Skeletal muscle tissue (tissue), 4 donors: ENCODE measurements around the gene NRXN3. TPM values are rescaled to one million over a fixed set of nuclear protein-coding genes. Genes with fewer than 3 reads are reported as not detected.

Experiments used
- H3K27ac ChIP-seq: one replicate; pipeline ENCODE4 v1.7.0; 2013; ENCODE audit warnings: mild to moderate bottlenecking, low read depth, low read length, inconsistent platforms
- H3K27me3 ChIP-seq, 3 donors: one replicate each; pipeline ENCODE4 v1.7.0; 2013; ENCODE audit warnings: low read length in 3 of 3; ENCODE audit not compliant: control insufficient read depth in 3 of 3, insufficient read depth in 3 of 3
- H3K36me3 ChIP-seq, 3 donors: one replicate each; pipeline ENCODE4 v1.7.0; 2013; ENCODE audit warnings: low read length in 3 of 3; ENCODE audit not compliant: control insufficient read depth in 3 of 3, insufficient read depth in 3 of 3
- H3K4me1 ChIP-seq, 3 donors: one replicate each; pipeline ENCODE4 v1.7.0; 2013; ENCODE audit warnings: low read length in 3 of 3, mild to moderate bottlenecking in 3 of 3; ENCODE audit not compliant: control insufficient read depth in 3 of 3, insufficient read depth in 3 of 3
- H3K4me3 ChIP-seq, 3 donors: one replicate each; pipeline ENCODE4 v1.7.0; 2013; ENCODE audit warnings: low read length in 3 of 3
- H3K9ac ChIP-seq, 3 donors: one replicate each; pipeline ENCODE4 v1.7.0; 2013; ENCODE audit warnings: low read length in 3 of 3, mild to moderate bottlenecking in 3 of 3, moderate library complexity in 2 of 3, low read depth in 1 of 3
- H3K9me3 ChIP-seq, 3 donors: one replicate each; pipeline ENCODE4 v1.7.0; 2013; ENCODE audit warnings: low read length in 3 of 3; ENCODE audit not compliant: control insufficient read depth in 3 of 3
- total RNA-seq: library from RNA; depleted of rRNA; stranded (reverse); fragments of >200 nt; gene quantifications from one replicate; pipeline ENCODE4 v1.2.3, GENCODE V29; 2014
- donor health status: Osteomylitis.

The NRXN3 gene
- total RNA-seq, 1 donor from 2014 or later, result 0.52 TPM

- H3K9me3 ChIP-seq, result no peaks in the 10 kb centered on the region
- no peak overlapping the region for H3K27ac ChIP-seq
- no peak overlapping the region for H3K9ac ChIP-seq
- peaks cover 0 to 5% (median 0%) of the 10 kb centered on the region in 3 donors for H3K4me1 ChIP-seq
- no peaks in the 10 kb centered on the region for H3K36me3 ChIP-seq
- no peaks in the 10 kb centered on the region for H3K27me3 ChIP-seq
- H3K4me3 ChIP-seq, result no peak overlapping the region
Observed at GRCh38 chr14:79699206-79699605, 1529.0 kb downstream of the NRXN3 start.

GRCh38 chr14:79701371-79701770, 1531.2 kb downstream of the NRXN3 start:
- no peak overlapping the region for H3K4me3 ChIP-seq
- H3K4me1 ChIP-seq, result peaks cover 0 to 6% (median 0%) of the 10 kb centered on the region in 3 donors
- no peaks in the 10 kb centered on the region for H3K9me3 ChIP-seq
- H3K27me3 ChIP-seq, result no peaks in the 10 kb centered on the region
- H3K27ac ChIP-seq, result no peak overlapping the region
- no peak overlapping the region for H3K9ac ChIP-seq
- H3K36me3 ChIP-seq, result no peaks in the 10 kb centered on the region

GRCh38 chr14:79702197-79702596, 1532.0 kb downstream of the NRXN3 start:
- Histone ChIP-seq H3K27ac (no peak overlapping the region), H3K9me3 (no peaks in the 10 kb centered on the region), H3K4me3 (no peak overlapping the region), H3K36me3 (no peaks in the 10 kb centered on the region), H3K9ac (no peak overlapping the region), H3K4me1 (peaks cover 0 to 6% (median 0%) of the 10 kb centered on the region in 3 donors), H3K27me3 (no peaks in the 10 kb centered on the region)

DNA sequence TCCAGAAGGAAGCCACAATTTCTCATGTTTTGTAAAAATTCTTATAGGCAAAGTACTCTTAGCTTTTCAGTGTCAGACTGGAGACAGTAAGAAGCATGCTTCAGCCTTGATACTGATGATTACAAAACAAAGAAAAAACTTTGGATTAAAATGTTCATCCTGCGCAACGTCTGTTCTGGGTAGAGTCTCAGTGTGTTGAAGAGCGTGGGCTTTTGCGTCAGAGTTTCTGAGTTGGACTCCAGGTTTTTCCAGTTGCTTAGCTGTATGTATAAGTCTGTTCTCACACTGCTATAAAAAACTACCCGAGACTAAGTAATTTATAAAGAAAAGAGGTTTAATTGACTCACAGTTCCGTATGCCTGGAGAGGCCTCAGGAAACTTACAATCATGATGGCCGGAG, 1533.0 kb downstream of the NRXN3 start:
- H3K4me3 ChIP-seq, result no peak overlapping the region
- H3K9me3 ChIP-seq, result no peaks in the 10 kb centered on the region

DNA sequence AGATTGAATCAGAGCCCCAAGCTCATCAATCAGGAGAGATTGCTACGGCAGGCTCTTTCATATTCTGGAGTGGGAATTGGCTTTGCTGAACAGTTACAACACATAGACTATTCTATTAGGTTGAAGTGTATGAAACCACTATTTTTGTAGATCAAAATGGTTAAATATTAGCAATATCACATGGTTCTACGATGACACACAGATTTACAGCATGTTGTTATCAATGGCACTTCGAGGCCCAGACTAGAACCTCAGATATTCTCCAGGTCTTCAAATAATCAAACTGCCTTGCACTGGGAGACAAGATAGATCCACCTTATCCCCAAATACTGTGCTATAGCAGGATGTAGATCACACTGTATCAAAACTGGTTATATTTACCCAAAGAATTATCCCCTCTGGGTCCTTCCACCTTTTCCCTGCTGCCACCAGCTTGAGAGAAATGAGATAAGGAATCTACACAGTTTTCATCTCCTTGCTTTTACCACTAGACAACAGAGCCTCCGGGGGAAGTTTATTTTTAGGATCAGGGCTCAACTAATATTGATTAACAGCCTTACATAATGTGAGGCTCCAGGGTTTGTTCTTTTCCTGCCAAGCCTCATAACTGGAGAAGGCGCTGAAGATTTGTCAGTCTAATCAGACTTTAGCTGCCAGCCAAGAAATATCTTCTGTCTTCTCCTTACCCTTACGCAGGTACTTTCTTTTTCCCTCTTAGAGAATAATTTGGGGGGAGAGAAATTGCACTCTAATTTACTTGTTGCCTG, 1534.1 kb downstream of the NRXN3 start:
- Histone ChIP-seq H3K27me3 (no peaks in the 10 kb centered on the region), H3K27ac (peak overlapping the region; percentile 8), H3K36me3 (no peaks in the 10 kb centered on the region), H3K9ac (no peak overlapping the region), H3K9me3 (no peaks in the 10 kb centered on the region), H3K4me3 (no peak overlapping the region), H3K4me1 (peaks cover 0 to 6% (median 0%) of the 10 kb centered on the region in 3 donors)

More for the DNA sequence above, 1533.0 kb downstream of the NRXN3 start:
- Histone ChIP-seq H3K4me1 (peaks cover 0 to 6% (median 0%) of the 10 kb centered on the region in 3 donors), H3K36me3 (no peaks in the 10 kb centered on the region), H3K27ac (no peak overlapping the region), H3K9ac (no peak overlapping the region), H3K27me3 (no peaks in the 10 kb centered on the region)

- Histone ChIP-seq H3K27me3 (no peaks in the 10 kb centered on the region), H3K9me3 (no peaks in the 10 kb centered on the region), H3K36me3 (no peaks in the 10 kb centered on the region), H3K4me1 (peaks cover 0 to 6% (median 0%) of the 10 kb centered on the region in 3 donors), H3K9ac (no peak overlapping the region), H3K4me3 (no peak overlapping the region), H3K27ac (peak overlapping the region; percentile 8)
Observed at GRCh38 chr14:79705126-79705894, 1535.1 kb downstream of the NRXN3 start.

DNA sequence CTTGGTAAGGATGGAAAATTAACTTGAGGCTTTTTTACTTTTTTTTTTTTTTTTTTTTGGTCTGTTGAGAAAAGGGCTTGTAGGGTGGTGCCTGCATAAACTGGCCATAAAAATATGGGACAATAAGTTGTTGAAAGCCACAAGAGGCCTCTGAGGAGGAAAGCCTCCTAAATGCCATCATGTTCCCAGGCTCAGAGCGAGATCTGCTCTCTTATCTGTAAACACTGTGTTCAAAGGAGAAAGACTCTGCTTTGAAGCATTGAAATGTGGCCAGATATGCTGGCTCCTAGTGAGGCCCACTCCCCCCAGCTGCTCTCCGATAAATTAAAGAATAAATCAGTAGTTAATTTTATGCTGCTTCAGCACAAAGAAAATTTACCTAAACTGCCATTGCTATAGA, 1536.2 kb downstream of the NRXN3 start:
- H3K4me3 ChIP-seq, result no peak overlapping the region
- H3K27me3 ChIP-seq, result no peaks in the 10 kb centered on the region
- H3K4me1 ChIP-seq, result peaks cover 0 to 6% (median 0%) of the 10 kb centered on the region in 3 donors
- H3K9ac ChIP-seq, result no peak overlapping the region
- no peaks in the 10 kb centered on the region for H3K36me3 ChIP-seq
- no peak overlapping the region for H3K27ac ChIP-seq
- H3K9me3 ChIP-seq, result no peaks in the 10 kb centered on the region

DNA sequence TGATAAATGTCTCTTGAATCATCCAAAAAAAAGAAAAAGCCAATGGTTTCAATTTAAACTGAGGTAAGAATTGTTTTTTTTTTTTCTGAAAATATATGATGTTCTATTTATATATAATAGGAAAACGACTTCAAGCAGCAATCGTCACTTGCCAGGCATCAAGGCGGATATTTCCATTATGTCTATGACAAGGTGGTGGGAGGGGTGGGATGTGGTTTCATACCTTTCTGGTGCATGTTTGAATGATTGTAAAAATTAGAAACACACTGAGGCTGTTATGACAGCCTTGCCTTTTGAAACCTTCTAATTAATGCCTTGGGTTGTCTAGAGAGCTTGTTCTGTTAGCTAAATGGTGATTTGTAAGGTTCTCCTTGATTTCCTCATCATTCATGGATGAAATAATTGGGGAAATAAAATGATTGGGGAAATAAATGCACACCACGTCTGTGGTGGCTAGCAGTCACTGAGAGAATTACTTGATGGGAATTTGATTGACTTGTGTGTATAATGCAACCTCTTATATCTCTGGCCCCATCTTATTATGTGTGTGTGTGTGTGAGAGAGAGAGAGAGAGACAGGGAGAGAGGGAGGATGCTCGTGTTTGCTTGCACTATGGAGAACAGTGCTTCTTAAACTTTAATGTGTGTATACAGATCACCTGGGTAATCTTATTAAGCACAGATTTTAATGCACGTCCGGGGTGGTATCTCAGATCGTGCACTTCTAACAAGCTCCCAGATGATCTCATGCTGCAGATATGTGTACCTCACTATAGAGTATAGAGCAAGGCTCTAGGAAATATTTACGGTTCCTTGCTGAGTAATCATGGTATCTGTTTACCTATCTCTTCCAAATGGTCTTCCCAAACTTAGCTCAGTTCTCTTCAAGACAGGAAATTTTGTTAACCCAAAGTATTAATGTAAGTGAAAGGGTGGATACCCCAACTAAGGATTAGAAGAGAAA, 1538.5 kb downstream of the NRXN3 start:
- Histone ChIP-seq H3K9me3 (no peaks in the 10 kb centered on the region), H3K27me3 (no peaks in the 10 kb centered on the region), H3K36me3 (no peaks in the 10 kb centered on the region), H3K9ac (no peak overlapping the region), H3K4me1 (peaks cover 0 to 6% (median 0%) of the 10 kb centered on the region in 3 donors), H3K27ac (no peak overlapping the region), H3K4me3 (no peak overlapping the region)

DNA sequence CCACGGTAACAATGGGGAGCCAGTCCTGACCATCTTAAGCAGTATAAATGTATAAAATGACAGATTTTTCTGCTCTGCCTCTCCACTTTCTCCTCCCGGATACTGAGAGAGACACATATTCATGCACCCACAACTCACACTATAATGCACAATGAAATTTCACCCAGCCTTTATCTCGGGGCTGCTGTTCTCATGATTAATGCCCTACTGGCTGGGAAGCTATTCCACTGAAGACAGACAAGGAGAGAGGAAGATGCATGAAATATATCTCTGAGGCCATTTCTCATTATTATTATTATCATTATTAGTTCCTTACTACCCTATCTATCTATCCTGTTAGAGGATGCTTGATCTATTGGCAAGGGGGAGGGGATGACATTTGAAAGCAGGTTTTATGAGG, 1539.4 kb downstream of the NRXN3 start:
- Histone ChIP-seq H3K27ac (no peak overlapping the region), H3K27me3 (no peaks in the 10 kb centered on the region), H3K9ac (no peak overlapping the region), H3K9me3 (no peaks in the 10 kb centered on the region), H3K36me3 (no peaks in the 10 kb centered on the region), H3K4me1 (peaks cover 0 to 6% (median 0%) of the 10 kb centered on the region in 3 donors), H3K4me3 (no peak overlapping the region)
